Inferior parietal cortex (tissue), 1 donor: ENCODE data around the gene HIVEP2.

Experiments used
- DNase-seq: peaks from one replicate; pipeline ENCODE4 v3.0.0-alpha.2; 2016; ENCODE audit errors: extremely low spot score

The HIVEP2 gene

DNA sequence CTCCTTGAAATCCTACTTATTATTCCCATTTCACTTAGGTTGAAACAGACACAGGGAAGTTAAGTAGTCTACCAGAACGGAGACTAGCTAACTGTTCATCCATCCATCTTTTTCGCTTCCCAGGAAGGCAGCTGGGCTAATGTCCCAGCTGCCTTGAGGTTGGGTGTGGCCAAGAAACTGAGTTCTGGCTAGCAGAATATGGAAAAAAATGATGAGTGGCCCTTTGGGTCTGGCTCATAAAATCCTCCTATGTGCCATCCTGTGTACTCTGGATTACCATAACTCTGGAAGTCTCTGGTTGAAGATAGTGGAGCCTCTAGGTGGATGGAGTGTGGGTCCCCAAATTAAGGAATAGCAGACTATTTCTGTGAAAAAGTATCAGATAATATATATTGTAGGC lies 206.2 kb downstream of the HIVEP2 start:
- no peak for DNase-seq

DNA sequence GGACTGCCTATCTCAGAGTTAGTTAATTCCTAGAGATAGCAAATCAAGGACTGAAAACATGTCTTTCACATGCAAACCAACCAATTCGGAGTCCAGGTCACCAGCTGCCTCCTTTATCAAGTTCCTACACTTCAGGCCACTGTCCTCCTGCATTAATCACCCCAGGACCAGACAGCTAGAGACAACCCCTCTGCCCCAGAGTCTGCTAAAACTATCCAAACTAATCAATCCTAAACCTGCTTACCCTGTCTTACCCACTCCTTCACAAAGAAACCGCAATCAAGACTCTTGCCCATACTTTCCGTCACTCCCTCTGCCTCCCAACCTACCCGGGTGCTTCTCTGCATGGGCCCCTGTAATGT lies 207.0 kb downstream of the HIVEP2 start:
- no peak for DNase-seq

DNA sequence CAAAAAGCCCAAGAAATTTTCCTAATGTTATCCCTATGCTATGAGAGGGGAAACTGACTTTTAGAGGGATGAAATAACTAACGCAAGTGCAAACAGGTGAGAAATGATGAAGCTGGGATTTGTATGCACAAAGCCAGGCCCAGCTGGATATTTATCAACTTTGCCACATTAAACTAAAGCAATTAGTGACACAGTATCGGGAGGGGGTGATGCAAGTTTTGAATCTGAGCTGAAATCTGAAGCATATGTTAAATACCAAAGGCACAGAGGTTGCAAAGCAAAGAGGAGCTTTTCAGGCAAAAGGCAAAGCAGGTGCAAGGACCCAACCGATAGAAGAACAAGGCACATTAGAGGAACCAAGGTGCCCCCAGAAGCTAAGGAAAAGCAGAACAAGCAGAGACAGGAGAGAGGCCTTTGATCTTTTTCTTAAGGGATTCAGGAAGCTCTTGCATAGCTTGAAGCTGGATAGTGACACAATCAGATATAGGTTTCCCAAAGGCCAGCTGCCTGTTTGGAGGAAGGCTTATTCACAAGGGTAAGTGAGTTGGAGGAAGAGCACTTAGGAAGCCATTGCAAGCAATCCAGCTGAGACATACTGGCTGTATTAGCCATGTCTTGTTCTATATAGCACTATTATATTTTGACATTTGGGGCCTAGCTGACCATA lies 207.5 kb downstream of the HIVEP2 start:
- no peak for DNase-seq

DNA sequence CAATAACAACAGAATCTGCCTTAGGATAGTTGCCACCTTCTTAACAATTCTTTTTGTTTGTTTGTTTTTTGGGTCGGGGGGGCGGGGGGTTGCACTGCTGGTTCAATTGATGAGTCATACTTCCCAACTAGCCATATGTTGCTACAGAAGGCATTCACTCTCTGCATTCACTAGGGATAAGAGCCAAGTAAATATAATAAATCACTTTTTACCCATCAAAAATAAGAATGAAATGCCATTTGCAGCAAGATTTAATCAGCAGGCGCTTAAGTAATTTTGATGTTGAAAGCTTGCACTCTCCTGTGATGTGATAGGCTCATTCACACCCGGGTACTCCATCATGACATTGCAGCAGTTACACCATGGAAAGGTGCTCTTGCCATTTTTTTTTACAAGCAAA lies 209.8 kb downstream of the HIVEP2 start:
- DNase-seq: no peak

DNA sequence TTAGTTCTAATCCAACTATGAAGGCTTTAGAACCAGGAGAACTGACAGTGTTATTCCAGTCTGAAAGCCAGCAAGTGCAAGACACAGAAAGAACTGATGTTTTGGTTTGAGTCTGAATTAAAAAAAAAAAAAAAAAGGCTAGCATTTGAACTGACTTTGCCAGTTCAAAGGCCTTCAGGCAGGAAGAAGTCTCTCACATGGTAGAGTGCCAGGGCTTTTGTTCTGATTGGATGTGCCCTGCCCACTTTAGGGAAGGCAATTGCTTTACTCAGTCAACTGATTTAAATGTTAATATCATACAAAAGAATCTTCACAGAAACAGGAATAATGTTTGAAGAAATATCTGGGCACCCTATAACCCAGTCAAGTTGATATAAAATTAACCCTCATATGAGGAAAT lies 212.2 kb downstream of the HIVEP2 start:
- no peak for DNase-seq

DNA sequence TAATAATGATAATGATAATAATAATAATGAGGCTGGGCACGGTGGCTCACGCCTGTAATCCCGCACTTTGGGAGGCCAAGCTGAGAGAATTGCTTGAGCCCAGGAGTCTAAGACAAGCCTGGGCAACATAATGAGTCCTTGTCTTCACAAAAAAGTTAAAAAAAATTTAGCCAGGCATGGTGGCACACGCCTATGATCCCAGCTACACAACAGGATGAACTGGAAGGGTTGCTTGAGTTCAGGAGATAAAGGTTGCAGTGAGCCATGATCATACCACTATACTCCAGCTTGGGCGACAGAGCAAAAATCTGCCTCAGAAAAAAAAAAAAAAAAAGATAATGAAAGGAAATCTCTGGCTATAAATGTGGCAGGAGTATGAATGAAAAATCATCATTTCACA lies 213.4 kb downstream of the HIVEP2 start:
- DNase-seq: no peak

DNA sequence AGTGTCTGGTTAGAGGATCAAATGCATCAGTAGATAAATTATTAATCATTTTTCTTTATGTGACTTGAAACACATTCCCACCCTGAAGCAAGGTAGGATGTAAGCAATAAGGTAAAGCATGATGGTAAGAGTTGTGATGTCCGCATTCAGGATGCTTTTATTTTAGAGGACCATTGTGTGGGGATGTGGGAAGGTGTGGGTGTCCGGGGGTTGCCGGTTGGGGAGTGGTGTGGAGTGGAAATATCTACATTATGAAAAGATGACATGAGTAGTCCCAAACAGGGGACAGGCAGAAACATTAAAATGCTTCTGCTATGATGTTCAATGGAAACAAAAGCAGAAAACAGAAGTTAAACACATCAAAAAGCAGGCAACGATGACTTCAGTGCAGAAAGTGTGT lies 215.4 kb downstream of the HIVEP2 start:
- no peak for DNase-seq

DNA sequence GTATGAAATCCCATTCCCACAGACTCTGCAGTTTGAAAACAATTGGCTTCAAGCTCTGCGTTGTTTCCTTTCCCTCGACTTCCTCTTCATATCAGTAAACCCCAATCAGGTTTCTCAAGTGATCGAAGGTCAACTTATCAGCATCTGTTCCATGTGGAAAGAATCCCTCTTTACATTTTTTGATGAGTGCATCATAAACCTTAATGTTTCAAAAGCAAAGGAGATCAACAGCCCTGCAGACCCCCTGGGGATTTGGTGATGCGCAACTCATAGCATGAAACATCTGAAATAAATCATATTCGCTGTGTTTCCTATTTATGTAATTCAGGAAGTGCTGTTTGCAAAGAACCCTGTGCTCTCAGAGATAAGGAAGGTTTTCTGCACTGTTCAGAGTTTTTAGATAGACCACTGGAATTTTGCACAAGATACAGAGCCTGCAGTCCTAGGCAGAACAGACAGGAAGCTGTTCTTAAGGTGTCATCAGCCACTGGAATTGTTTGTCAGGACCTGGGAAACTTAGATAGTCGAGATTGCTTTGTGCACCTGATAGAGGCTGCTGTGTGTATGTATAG lies 216.0 kb downstream of the HIVEP2 start:
- DNase-seq: no peak

DNA sequence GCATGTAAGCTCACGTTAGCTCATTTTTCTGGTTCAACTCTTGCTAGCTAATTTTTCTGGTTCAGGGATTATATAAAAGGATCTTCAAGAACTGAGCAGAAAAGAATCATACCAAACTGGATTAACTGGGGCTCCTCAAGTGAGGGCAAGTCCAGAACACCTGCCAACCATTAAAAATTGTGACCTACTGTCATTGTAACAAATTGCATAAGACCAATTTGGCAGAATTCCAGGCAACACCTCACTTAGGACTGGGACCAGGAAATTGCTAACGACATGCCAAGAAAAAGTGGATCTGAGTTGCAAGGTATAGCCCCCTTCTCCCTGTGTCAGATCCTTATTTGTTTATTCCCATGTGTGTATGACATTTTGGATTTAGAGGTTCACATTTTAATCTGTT lies 216.6 kb downstream of the HIVEP2 start:
- no peak for DNase-seq

DNA sequence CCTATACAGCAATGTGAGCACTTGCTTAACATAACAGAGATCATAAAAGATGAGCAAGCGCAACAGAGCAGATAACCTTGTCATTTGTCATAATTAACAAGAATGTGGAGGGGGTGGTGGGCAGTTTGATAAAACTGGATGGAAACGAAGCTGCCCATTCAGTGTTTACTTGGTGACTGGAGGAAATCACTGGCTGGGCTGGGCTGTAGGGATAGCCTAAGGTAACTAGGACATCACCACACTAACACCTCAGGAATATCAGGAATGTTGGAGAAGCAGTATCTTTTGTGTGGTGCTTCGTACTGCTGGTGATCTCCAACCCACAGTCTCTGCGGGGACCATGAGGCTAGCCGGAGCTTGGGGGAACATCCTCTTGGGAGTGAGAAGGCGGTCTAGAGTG lies 218.4 kb downstream of the HIVEP2 start:
- no peak for DNase-seq

DNA sequence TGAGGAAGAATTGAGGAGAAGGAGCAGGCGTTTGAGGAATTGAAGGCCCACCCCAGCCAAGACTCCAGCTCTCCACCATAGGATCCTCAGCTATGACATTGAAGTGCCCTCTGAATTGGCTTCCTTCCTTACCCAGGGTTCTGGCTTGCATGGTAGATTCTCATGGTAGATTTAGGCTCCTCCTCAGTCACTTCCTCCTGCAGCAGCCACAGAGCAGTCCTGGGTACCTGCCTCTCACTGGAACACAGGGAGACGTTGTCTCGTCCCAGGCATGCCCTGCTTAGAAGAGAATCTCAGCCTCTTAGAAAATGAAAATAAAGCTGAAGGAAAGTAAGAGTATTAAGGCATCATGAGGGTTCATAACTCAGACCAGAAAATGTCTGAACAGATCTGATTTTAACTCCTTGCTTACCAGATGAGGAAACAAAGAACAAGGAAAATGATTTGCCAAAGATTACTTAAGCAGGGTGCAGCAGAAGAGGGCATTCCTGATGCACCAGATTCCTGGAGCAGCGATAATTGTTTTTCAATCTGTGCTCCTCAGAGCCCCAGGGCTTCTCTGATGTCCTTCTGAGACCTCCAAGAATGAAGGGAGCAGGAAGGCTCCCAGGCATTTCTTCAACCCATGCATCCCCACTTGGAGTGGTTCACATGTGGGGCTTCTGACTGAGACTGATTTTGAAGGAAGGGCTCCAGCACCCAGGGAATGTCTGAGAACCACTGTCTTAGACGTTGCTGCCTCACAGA lies 219.8 kb downstream of the HIVEP2 start:
- no peak for DNase-seq

DNA sequence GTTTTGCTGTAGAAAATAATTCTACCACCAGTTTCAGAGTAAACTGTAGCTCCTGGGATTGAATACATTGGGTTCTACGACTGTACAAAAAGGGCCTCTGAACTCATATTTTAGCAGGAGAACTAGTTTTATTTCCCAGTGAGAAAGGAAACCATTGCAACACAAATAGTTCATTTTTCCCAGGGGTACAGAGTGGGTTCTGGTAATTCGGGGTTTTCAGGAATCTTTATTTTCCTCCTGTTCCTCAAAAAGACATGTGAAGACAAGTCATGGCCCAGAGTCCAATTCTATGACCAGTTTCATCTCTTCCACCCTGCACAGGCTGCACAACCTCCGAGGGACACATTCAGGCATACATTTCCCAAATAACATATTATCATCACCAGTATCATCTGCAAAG lies 222.1 kb downstream of the HIVEP2 start:
- DNase-seq: no peak

DNA sequence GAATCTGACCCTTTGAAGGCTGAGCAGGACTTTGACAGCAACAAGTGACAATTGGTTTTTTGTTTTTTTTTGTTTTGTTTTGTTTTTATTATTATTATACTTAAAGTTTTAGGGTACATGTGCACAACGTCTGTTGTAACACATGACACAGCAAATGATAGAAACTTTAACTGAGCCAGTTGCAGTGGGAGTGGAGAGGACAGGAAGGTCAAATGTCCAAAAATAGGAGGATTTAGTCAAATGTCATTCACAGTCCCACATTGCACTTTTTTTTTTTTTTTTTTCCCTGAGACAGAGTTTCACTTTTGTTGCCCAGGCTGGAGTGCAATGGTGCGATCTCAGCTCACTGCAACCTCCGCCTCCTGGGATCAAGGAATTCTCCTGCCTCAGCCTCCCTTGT lies 223.0 kb downstream of the HIVEP2 start:
- DNase-seq: no peak

DNA sequence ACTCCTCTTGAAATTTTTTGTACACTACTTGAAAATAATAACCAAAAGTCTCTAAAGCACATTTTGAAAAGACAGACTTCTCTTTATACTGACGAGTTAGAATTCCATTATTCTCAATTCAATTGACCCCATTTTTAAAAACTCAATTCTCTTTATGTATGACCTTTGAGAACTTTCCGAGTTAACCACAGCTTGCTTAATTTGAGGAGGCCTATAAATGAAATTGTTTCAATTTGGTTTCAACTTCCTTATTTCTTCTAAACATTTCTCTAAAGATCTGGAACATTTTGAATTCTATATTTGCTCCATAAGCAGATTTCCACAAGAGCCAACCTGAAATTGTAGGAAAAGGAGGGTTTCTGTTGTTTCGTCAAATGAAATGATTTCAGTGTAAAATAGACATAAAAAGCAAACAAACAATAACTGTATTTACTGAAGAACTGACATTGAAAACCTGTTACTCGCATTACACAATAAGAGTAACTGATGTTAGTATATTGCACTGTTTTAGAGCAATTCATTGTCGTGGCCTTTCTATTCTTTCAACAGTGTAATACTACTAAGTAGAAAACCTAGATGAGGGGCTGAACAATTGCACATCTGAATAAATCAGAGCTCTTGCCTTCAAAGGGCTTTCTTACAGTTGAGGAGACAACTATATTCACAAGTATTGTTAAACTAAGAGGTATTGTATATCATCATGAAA lies 223.6 kb downstream of the HIVEP2 start:
- DNase-seq: no peak

DNA sequence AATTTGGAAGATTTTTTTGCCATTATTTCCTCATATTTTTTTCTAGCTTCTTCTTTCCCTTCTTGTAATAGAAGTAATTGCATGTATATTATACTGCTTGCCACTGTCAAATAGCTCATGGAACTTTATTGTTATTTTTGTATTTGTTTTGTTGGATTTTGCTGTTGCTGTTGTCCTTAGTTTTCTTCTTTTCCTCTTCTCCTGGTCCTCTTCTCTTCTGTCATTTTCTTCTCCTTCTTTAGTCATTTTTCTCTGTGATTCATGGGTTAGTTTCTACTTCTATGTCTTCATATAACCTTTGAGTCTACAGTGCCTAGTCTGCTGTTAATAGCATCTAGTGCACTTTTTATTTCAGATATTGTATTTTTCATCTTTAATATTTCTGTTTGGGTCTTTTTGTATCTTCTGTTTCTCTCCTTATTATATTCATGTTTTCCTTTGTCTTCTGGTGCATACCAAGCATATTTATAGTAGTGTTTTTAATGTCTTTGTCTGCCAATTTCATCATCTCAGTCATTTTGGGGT lies 226.2 kb downstream of the HIVEP2 start:
- DNase-seq: no peak

DNA sequence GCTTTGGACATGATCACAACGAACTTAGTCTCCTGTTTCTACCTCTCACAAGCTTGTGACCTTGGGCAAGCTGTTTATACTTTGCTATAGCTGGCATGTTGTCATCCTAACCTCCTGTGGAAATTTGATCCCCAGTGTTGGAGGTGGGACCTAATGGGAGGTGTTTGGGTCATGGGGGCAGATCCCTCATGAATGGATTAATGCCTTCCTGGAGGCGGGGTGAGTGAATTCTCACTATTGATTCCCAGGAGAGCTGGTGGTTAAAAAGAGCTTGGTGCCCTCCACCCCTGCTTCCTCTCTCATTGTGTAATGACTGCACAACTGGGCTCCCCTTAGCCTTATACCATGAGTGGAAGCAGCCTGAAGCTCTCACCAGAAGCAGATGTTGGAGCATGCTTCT lies 228.9 kb downstream of the HIVEP2 start:
- DNase-seq: no peak

DNA sequence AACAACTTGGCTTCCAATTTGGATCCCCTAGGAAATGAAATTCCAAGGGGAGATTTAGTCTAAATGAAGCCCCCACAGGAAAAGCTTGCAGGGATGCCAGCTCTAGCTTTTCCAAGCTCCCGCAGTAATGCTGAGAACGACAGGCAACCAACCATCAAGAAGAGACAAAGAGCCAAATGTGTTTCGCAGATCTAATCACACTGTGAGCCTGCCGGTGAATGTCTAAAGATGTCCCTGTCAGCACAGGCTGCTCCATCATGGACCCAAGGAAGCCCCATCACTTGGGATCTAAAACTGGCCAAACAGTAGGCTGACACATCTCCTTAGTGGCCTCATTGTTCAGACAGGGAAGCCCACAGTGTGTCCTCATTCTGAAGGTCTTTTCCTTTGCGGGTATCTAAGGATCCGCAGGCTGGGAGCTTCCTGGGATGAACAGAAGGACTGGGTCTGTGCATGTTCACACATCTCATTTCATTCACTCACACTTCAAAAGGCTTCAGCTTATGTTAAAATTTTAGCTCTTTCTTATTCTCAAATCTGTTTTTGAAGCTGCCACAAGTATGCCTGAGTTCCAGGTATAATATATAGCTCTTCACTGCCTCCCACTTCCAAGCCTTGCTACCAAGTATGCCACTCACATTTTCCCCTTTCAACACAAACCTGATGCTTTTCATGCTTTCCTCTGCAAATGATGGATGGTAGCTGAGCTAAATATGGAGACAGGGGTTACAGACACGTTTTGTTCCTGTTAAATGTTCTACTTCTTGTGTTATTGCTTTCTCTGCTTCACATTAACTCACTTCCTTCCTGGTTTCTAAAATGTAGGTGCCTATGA lies 229.8 kb downstream of the HIVEP2 start:
- DNase-seq: peak; percentile 47

DNA sequence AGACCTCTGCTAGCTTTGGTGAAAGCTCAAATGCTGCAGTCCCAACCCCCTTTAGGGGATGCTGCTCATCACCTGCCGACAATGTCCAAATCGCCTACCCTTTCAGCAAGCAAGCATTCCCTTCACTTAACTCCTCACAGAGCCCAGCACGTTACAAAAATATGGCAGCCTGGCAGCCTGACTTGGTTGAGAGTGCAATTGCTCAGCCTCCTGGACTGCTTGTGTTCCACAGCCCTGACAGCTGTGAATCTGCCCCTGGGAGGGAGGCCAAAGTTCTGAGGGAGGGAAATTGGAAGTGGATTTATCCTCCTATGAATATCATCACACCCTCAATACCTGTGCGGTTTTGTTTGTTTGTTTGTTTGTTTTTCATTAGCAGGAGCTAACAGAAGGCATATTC lies 231.0 kb downstream of the HIVEP2 start:
- DNase-seq: no peak

DNA sequence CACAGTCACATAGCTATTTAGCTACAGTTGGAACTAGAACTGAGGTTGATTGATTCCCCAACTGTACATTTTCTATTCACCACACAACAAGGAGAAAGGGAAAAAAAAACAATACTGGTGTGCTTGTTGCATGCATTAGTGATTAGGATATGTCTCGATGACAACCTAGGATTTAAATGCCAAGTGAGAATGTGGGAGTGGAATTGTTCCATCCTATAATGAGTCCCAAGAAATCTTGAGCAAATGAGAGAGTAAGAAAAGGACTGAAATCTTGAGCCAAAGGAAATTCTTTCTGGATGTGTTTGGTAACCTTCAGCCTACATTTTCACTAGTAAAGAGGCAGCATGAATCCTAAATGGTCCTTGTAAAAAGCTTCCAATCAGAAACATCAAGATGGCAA lies 232.7 kb downstream of the HIVEP2 start:
- no peak for DNase-seq

DNA sequence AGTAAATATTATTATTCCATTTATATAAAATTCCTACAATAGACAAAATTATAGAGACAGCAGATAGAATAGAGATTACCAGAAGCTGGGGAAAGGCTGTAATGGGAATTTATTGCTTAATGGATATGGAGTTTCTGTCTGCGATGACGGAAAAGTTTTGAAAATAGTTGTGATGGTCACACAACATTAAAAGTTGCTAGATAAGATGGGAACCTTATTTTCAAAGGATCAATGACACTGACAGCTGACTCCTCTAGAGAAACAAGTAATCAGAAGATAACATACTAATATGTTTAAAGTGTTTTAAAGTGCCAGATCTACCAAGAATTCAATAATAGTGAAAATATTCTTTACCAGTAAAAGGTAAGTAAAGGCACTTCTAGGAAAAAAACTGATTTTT lies 236.3 kb downstream of the HIVEP2 start:
- DNase-seq: no peak

DNA sequence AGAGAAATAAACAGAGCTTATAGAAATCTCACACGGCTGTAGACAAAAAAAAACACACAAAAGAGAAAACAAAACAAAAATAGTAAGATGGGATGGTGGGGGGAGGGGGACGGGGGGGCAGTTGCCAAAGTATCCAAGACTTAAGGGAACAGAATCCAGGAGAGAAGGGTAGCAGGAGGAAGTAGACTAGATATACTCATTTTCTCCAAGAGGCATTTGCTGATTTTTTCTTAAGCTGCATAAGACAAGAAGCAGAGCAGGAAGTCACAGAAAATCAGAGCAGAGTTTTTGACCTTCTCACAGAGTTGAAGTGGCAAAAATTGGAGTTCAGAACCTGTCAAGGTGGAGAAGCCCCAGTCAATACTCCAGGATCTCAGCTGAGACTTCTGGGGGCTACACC lies 237.7 kb downstream of the HIVEP2 start:
- no peak for DNase-seq

DNA sequence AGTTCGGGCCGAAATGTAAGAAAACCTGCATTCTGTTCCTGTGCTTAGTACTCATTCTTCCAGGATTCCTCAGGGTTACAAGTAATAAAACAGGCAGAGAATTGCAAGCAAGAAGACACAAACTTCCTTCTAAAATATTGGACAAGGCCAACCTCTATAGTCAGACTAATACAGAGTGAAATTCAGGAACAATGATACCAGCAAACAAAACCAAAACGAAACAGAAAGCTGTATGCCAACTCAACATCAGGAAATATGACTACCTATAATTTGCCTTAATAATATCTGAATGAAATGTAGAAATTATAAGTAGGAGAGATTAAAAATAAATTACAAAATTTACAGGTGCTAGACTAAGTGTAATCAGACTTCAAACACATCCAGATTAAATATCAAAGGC lies 238.8 kb downstream of the HIVEP2 start:
- no peak for DNase-seq
